NT2/D1 (cell line): ENCODE data around the gene TAOK3.

Source experiments
- SUZ12 ChIP-seq: IDR thresholded peaks from 2 replicates; pipeline ENCODE4 v1.6.1; 2011; ENCODE audit not compliant: insufficient read length, insufficient read depth; ENCODE audit errors: extremely low read depth
- YY1 ChIP-seq: IDR thresholded peaks from 2 replicates; pipeline ENCODE4 v1.6.1; 2011; ENCODE audit not compliant: insufficient read length, insufficient read depth
- ZNF274 ChIP-seq: IDR thresholded peaks from 2 replicates; pipeline ENCODE4 v1.6.1; 2011; ENCODE audit warnings: mild to moderate bottlenecking, low read depth, low read length

- TF ChIP-seq ZNF274 (no peak), YY1 (no peak), SUZ12 (no peak)
These were observed 42.2 kb downstream of the TAOK3 start for GRCh38 chr12:118330421-118331018.
